CD4-positive, alpha-beta T cell treated with Interleukin-1 beta for 1 hour (primary cell): Measurements from ENCODE around the gene LSM11.

Experiments
- DNase-seq, 2 donors: peaks; one replicate each; pipeline ENCODE4 v3.0.0-alpha.2; 2020 to 2022

Gene LSM11

GRCh38 chr5:157735991-157736390, 7.5 kb upstream of the LSM11 start:
- no peak for DNase-seq

- DNase-seq, result no peak
These were observed 3.9 kb upstream of the LSM11 start for GRCh38 chr5:157739388-157740228.

DNA sequence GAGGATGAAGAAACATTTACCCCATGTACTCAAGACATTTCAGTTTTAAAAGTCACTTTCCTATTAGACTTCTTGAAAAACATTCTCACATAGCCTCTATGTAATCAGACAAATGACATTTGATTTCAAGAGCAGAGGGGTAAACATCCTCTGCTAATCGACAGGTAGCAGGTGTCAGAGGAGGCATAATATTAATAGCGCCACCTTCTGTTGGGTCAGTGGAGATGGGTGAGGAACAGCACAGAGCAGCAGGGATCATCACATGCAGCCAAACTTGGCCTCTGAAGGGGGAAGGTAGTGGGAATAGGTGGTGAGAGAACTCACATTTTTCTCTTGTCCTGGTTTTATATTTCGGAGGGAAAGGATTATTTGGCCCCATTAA, 3.3 kb upstream of the LSM11 start:
- DNase-seq, result peak; percentile 19 to 53

- DNase-seq, result no peak
These were observed 2.4 kb upstream of the LSM11 start for GRCh38 chr5:157741131-157741530.

DNA sequence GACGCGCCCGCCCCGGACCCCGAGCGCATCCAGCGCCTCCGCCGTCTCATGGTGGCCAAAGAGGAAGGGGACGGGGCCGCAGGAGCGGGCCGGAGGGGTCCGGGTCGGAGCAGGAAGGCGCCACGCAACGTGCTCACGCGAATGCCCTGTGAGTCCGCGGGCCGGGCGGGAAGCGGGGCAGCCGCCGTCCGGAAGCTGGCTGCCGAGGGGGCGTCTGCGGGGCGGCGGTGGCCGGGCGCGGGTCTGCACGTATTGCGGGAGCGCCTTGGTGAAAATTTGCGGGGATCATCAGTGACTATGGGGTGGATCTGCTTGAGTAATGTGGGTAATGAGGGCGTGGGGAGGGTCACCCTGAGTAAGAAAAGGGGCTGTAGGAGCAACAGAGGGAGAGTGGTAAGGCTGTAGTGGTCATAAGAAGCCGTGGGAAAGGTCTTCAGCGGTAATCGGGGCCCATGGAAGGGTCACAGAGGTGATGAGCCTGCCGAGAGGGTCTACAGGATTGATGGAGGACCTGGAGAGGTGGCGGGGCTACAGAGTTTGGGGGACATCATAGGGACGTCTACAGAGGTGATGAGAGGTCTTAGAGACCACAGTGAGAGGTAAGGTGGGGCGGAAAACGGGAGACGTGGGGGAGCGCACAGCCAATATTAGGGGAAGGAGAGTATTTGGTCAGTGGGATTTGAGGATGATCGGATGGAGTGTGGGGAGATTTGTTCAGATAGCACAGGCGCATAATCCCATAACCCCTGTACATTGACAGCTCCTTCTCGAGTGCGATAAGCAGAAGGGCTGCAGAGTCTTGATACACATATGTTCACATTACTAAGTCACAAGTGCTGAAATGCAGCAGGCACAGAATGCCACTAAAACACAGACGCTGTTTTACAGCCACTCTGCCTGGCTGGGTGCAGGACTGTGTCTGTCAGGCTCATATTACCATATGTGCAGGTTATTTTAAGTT, 819 bp downstream of the LSM11 start:
- DNase-seq, result no peak

- DNase-seq, result no peak
These were observed 1.5 kb downstream of the LSM11 start for GRCh38 chr5:157745041-157745456.

DNA sequence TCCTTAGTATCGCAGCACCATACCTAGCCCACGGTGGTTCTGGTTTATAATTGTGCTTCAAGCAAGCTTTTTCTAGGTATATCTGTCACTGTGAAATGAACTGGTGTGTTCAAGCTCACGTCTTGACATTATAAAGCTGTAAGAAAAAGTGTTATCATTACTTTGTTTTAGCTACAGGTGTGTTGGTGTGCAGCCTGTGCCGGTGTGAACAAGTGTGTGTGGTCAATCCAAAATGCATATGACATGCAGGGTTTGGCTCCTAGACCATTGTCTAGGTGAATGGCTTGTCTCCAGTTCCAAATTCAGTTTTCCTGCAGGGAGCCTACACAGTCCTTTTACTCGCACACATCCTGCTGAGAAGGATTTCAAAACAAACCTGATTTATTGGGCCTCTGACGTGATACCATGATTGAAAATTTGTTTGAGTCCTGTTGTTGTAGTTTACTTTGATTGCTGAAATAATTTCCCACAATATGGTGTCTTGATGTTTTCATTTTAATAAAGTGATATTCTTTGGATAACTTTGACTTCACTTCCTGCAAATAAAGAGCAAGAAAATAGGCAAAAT, 3.7 kb downstream of the LSM11 start:
- no peak for DNase-seq

DNA sequence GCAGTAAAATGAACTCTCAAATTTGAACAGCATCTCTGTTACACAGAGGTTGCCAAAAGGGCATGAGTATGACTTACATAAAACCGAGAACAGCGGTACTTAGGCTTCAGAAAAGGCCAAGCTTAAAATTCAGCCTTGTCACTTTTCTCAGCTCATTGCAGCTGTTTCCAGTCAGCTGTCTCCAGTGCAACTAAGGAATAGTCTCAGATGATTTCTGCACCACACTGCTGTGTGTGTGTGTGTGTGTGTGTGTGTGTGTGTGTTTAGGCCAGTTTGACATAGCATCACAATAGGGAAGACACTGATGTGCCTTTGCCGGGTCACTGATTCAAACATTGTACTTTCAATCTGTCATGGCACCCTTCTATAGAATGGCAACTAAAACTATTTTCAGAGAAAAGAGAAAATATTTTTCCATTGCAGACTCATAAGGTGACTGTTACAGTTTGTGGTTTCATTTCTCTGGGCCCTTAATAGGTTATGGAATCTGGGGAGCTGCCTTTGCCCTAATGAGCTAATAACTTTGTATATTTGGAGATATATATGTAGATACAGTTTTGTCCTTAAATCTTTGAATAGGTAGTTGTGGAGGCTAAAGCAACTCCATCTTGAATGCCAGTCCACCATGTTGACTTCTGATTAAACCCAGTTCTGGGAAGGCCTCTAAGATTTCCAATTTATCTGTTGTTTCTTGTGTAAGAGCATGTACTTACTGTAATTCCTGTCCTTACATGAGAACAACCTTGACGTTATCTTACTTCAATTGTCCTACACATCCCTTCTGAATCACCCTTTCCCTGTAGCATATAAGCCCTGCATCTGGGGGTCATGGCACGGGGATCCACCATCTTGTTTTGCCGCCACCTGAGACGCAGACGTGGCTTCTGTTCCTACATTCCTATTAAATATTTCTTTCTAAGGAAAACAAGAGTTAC, 4.5 kb downstream of the LSM11 start:
- no peak for DNase-seq

- DNase-seq, result no peak
These were observed 5.4 kb downstream of the LSM11 start for GRCh38 chr5:157748760-157749461.

GRCh38 chr5:157749462-157749799, 5.9 kb downstream of the LSM11 start:
- no peak for DNase-seq

DNA sequence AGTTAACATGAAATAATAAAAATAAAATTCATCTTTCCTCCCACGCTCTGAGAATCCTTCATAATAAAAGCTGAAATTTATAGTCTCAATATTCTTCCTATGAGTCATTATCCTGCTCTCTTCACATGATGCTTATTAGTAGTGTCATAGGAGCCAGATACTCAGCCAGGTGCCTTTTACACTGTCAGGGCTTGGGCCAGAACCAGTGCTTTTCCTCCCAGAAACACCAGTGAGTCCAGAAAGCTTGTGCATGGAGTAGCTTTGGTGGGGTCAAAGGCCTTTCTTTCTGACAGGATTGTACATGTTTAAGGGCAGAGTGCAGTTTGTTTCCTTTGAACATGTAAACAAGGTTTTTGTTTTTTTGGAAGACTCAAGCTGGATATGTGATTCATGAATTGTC, 6.8 kb downstream of the LSM11 start:
- no peak for DNase-seq

DNA sequence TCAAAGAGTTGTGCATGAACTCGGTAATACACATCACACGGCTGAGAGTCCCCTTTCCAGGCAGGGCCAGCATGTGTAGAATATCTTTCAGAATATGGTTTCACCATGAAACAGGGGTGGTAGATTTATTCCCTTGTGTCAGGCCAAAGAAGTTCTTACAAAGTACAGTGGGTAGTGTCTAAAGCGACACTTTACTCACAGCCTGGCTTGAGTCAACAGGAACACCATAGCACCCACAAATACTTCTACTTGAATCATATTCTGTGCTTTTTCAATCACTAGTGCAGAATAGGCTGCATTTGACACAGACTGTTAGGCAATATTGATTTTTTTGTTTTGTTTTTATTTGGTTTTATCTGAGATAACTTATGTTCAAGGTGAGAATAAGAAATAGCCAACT, 12.6 kb downstream of the LSM11 start:
- no peak for DNase-seq

GRCh38 chr5:157758706-157759105, 15.2 kb downstream of the LSM11 start:
- DNase-seq, result no peak

- peak in 1 of 2 donors; percentile 50 for DNase-seq
These were observed 18.4 kb downstream of the LSM11 start for GRCh38 chr5:157761690-157762621.

GRCh38 chr5:157764531-157764930, 21.0 kb downstream of the LSM11 start:
- no peak for DNase-seq

- DNase-seq, result no peak
These were observed 22.9 kb downstream of the LSM11 start for GRCh38 chr5:157766442-157766841.

GRCh38 chr5:157766902-157767301, 23.4 kb downstream of the LSM11 start:
- DNase-seq, result no peak

GRCh38 chr5:157767689-157768088, 24.2 kb downstream of the LSM11 start:
- no peak for DNase-seq

- no peak for DNase-seq
These were observed 27.2 kb downstream of the LSM11 start for GRCh38 chr5:157770665-157771064.

GRCh38 chr5:157772127-157772526, 28.6 kb downstream of the LSM11 start:
- no peak for DNase-seq
